ENCODE results near the gene SLC15A4.

Gene SLC15A4

GRCh38 chr12:128747441-128747840 is 76.3 kb downstream of the SLC15A4 start:
- no peaks in the 10 kb centered on the region for H3K27me3 ChIP-seq (ENCODE audit: control insufficient read depth, insufficient read depth, low read length)
- no peaks in the 10 kb centered on the region for H3K36me3 ChIP-seq (ENCODE audit: control insufficient read depth, insufficient read depth, low read length)
- H3K4me1 ChIP-seq (ENCODE audit: control insufficient read depth, insufficient read depth, low read length), result no peaks in the 10 kb centered on the region
- H3K4me3 ChIP-seq (ENCODE audit: low read length), result no peak overlapping the region
- H3K9me3 ChIP-seq (ENCODE audit: control insufficient read depth, low read length), result no peaks in the 10 kb centered on the region
- no peak overlapping the region for H3K9ac ChIP-seq (ENCODE audit: low read length)

- Histone ChIP-seq H3K36me3 (ENCODE audit: control insufficient read depth, insufficient read depth, low read length) (no peaks in the 10 kb centered on the region), H3K9me3 (ENCODE audit: control insufficient read depth, low read length) (no peaks in the 10 kb centered on the region), H3K27me3 (ENCODE audit: control insufficient read depth, insufficient read depth, low read length) (no peaks in the 10 kb centered on the region), H3K4me1 (ENCODE audit: control insufficient read depth, insufficient read depth, low read length) (no peaks in the 10 kb centered on the region), H3K9ac (ENCODE audit: low read length) (no peak overlapping the region), H3K4me3 (ENCODE audit: low read length) (no peak overlapping the region)
These were observed 77.7 kb downstream of the SLC15A4 start for GRCh38 chr12:128745772-128746689.

GRCh38 chr12:128743916-128744315 is 79.8 kb downstream of the SLC15A4 start:
- Histone ChIP-seq H3K36me3 (ENCODE audit: control insufficient read depth, insufficient read depth, low read length) (no peaks in the 10 kb centered on the region), H3K4me3 (ENCODE audit: low read length) (no peak overlapping the region), H3K27me3 (ENCODE audit: control insufficient read depth, insufficient read depth, low read length) (no peaks in the 10 kb centered on the region), H3K4me1 (ENCODE audit: control insufficient read depth, insufficient read depth, low read length) (no peaks in the 10 kb centered on the region), H3K9me3 (ENCODE audit: control insufficient read depth, low read length) (no peaks in the 10 kb centered on the region), H3K9ac (ENCODE audit: low read length) (no peak overlapping the region)
